Caco-2 (cell line): ENCODE measurements around the gene RABGAP1L. TPM values are rescaled to one million over a fixed set of nuclear protein-coding genes. Genes with fewer than 3 reads are reported as not detected.
"Not testable (repeated sequence)": the region's sequence is repeated elsewhere in the genome, so short reads cannot be mapped to it uniquely, and the experiment has no call there.

Experiments
- BruUV-seq: library from RNA; stranded (reverse); fragments of 400-500 nt; replicated peaks from 2 replicates; lab custom pipeline; 2021; lab: Mats Ljungman, UMichigan
- CTCF ChIA-PET: fragments of 300-600 bp; sonication (Branson Sonifier 250); formaldehyde crosslinking; loops from one replicate; lab custom pipeline; 2022; ENCODE audit warnings: antibody characterized with exemption; lab: Charles Lee
- POLR2A ChIA-PET: fragments of 300-600 bp; sonication (Branson Sonifier 250); formaldehyde crosslinking; loops from one replicate; lab custom pipeline; 2022; ENCODE audit warnings: antibody characterized with exemption; lab: Charles Lee
- DNase-seq, 2 experiments: peaks; one replicate each; pipeline versions ENCODE4 v3.0.0 to v3.0.0-alpha.2; 2020 to 2022
- H3K27me3 ChIP-seq: replicated peaks from 2 replicates; pipeline ENCODE4 v1.6.0; 2011; ENCODE audit warnings: low read length; ENCODE audit not compliant: control insufficient read depth, insufficient read depth
- H3K36me3 ChIP-seq: 2 replicates; pipeline ENCODE4 v1.5.1; 2011; ENCODE audit warnings: low read length; ENCODE audit not compliant: control insufficient read depth, insufficient read depth
- H3K4me1 ChIP-seq: fragments of 250-450 bp; sonication (Bioruptor Pico); 2 replicates; pipeline ENCODE4 v1.5.1; 2020; ENCODE audit warnings: mild to moderate bottlenecking
- H3K4me3 ChIP-seq: 2 replicates; pipeline ENCODE4 v1.5.1; 2011; ENCODE audit warnings: low read depth, mild to moderate bottlenecking, control low read depth, low read length
- H3K9me3 ChIP-seq: fragments of 250-450 bp; sonication (Bioruptor Pico); 2 replicates; pipeline ENCODE4 v1.5.1; 2020; ENCODE audit warnings: mild to moderate bottlenecking, moderate library complexity
- H3K27ac Mint-ChIP-seq: one replicate; pipeline ENCODE4 v1.8.0; 2022; ENCODE audit warnings: mixed read lengths; ENCODE audit not compliant: unreplicated experiment
- H3K27me3 Mint-ChIP-seq: one replicate; pipeline ENCODE4 v1.8.0; 2022; ENCODE audit warnings: mixed read lengths; ENCODE audit not compliant: insufficient read depth, unreplicated experiment
- H3K36me3 Mint-ChIP-seq: one replicate; pipeline ENCODE4 v1.8.0; 2022; ENCODE audit warnings: mild to moderate bottlenecking, mixed read lengths; ENCODE audit not compliant: insufficient read depth, unreplicated experiment
- H3K4me1 Mint-ChIP-seq: one replicate; pipeline ENCODE4 v1.8.0; 2022; ENCODE audit warnings: low read depth, mixed read lengths; ENCODE audit not compliant: unreplicated experiment
- H3K4me3 Mint-ChIP-seq: one replicate; pipeline ENCODE4 v1.8.0; 2022; ENCODE audit warnings: mild to moderate bottlenecking, moderate library complexity, mixed read lengths; ENCODE audit not compliant: unreplicated experiment
- H3K9me3 Mint-ChIP-seq: one replicate; pipeline ENCODE4 v1.8.0; 2022; ENCODE audit warnings: mixed read lengths; ENCODE audit not compliant: unreplicated experiment
- CTCF ChIP-seq, 2 experiments: fragments of 200-600 bp in 1 of 2; IDR thresholded peaks; 1 replicate in 1 of 2; 2 replicates in 1 of 2; pipeline versions ENCODE4 v1.5.1 to v1.8.0; 2011 to 2022; ENCODE audit warnings: antibody characterized with exemption in 1 of 2, control low read depth in 1 of 2, inconsistent platforms in 1 of 2, low read depth in 1 of 2, low read length in 1 of 2, mild to moderate bottlenecking in 1 of 2, moderate library complexity in 1 of 2; ENCODE audit not compliant: insufficient read depth in 1 of 2, severe bottlenecking in 1 of 2, unreplicated experiment in 1 of 2
- intact Hi-C: fragments of 100-400 bp; cut with micrococcal nuclease; formaldehyde crosslinking; loops from one replicate; pipeline ENCODE4 v1.10.0; 2022; ENCODE audit not compliant: unreplicated experiment
- total RNA-seq: library from RNA; stranded (reverse); gene quantifications from 2 replicates; pipeline ENCODE4 v1.2.3, GENCODE V29; 2022

RABGAP1L gene
- total RNA-seq, 1 experiment from 2014 or later, result 20.3 TPM

- no peaks in the 10 kb centered on the region for H3K9me3 Mint-ChIP-seq
- no peak overlapping the region for H3K4me3 Mint-ChIP-seq
- Histone ChIP-seq H3K27me3 (no peaks in the 10 kb centered on the region), H3K36me3 (no peaks in the 10 kb centered on the region), H3K4me1 (no peaks in the 10 kb centered on the region), H3K4me3 (no peak overlapping the region), H3K9me3 (no peaks in the 10 kb centered on the region)
- ChIA-PET POLR2A (interaction anchor here (0.5 kb wide), 1 partner anchor 64 kb away, joined by 3 read pairs; no protein-coding TSS in a partner anchor), CTCF (no interaction called here)
- DNase-seq, result no peak
- intact Hi-C loops, result no loop called here
- no peak for TF ChIP-seq CTCF (IDR thresholded peaks at IDR 0.05; ENCODE audit: insufficient read depth in 1 of 2, low read depth in 1 of 2, low read length in 1 of 2, severe bottlenecking in 1 of 2, unreplicated experiment in 1 of 2)
- no peaks in the 10 kb centered on the region for H3K36me3 Mint-ChIP-seq
- no peaks in the 10 kb centered on the region for H3K4me1 Mint-ChIP-seq
- BruUV-seq, result no TSS peak
- no peaks in the 10 kb centered on the region for H3K27me3 Mint-ChIP-seq
- no peak overlapping the region for H3K27ac Mint-ChIP-seq
These were observed 481.5 kb downstream of the RABGAP1L start for GRCh38 chr1:174640783-174641182.

GRCh38 chr1:174642393-174642792 lies 483.1 kb downstream of the RABGAP1L start:
- no peaks in the 10 kb centered on the region for H3K36me3 Mint-ChIP-seq
- ChIA-PET POLR2A (no interaction called here), CTCF (no interaction called here)
- H3K4me3 Mint-ChIP-seq, result no peak overlapping the region
- H3K4me1 ChIP-seq, result no peaks in the 10 kb centered on the region
- intact Hi-C loops, result no loop called here
- no peaks in the 10 kb centered on the region for H3K4me1 Mint-ChIP-seq
- no peaks in the 10 kb centered on the region for H3K36me3 ChIP-seq
- no peak overlapping the region for H3K27ac Mint-ChIP-seq
- no peaks in the 10 kb centered on the region for H3K9me3 ChIP-seq
- no peak for TF ChIP-seq CTCF (IDR thresholded peaks at IDR 0.05; ENCODE audit: insufficient read depth in 1 of 2, low read depth in 1 of 2, low read length in 1 of 2, severe bottlenecking in 1 of 2, unreplicated experiment in 1 of 2)
- no peaks in the 10 kb centered on the region for H3K27me3 Mint-ChIP-seq
- no peaks in the 10 kb centered on the region for H3K9me3 Mint-ChIP-seq
- BruUV-seq, result no TSS peak
- DNase-seq, result no peak
- no peaks in the 10 kb centered on the region for H3K27me3 ChIP-seq
- no peak overlapping the region for H3K4me3 ChIP-seq

GRCh38 chr1:174643206-174643605 lies 483.9 kb downstream of the RABGAP1L start:
- no peak for DNase-seq
- intact Hi-C loops, result no loop called here
- Mint-ChIP-seq H3K27me3 (no peaks in the 10 kb centered on the region), H3K4me3 (no peak overlapping the region), H3K4me1 (no peaks in the 10 kb centered on the region), H3K27ac (no peak overlapping the region), H3K36me3 (no peaks in the 10 kb centered on the region), H3K9me3 (no peaks in the 10 kb centered on the region)
- Histone ChIP-seq H3K27me3 (no peaks in the 10 kb centered on the region), H3K36me3 (no peaks in the 10 kb centered on the region), H3K4me1 (no peaks in the 10 kb centered on the region), H3K9me3 (no peaks in the 10 kb centered on the region), H3K4me3 (no peak overlapping the region)
- no peak for TF ChIP-seq CTCF (IDR thresholded peaks at IDR 0.05; ENCODE audit: insufficient read depth in 1 of 2, low read depth in 1 of 2, low read length in 1 of 2, severe bottlenecking in 1 of 2, unreplicated experiment in 1 of 2)
- BruUV-seq, result no TSS peak
- ChIA-PET POLR2A (no interaction called here), CTCF (no interaction called here)

- H3K4me1 Mint-ChIP-seq, H3K27me3 ChIP-seq, DNase-seq, H3K27ac Mint-ChIP-seq, CTCF ChIA-PET, POLR2A ChIA-PET, H3K4me3 ChIP-seq, H3K36me3 Mint-ChIP-seq, H3K27me3 Mint-ChIP-seq, H3K4me3 Mint-ChIP-seq, H3K36me3 ChIP-seq, H3K9me3 Mint-ChIP-seq, intact Hi-C loops, BruUV-seq, H3K4me1 ChIP-seq, H3K9me3 ChIP-seq: not testable (repeated sequence)
These were observed 490.3 kb downstream of the RABGAP1L start for GRCh38 chr1:174649572-174649971.
